ACC112 (cell line): ENCODE measurements around the gene SETMAR.
A peak's percentile ranks its signal among the peaks of the same experiment; 100 is the strongest.
"Not testable (repeated sequence)": the region's sequence is repeated elsewhere in the genome, so short reads cannot be mapped to it uniquely, and the experiment has no call there.

Experiments
- H2AFZ ChIP-seq: fragments of 200-600 bp; sonication (generic); one replicate; pipeline ENCODE4 v1.6.0; 2017; ENCODE audit warnings: antibody characterized with exemption, low read length; ENCODE audit not compliant: unreplicated experiment
- H3K27ac ChIP-seq: fragments of 200-600 bp; sonication (generic); 2 replicates; pipeline ENCODE4 v1.5.1; 2014; ENCODE audit warnings: low read depth, mild to moderate bottlenecking, antibody characterized with exemption, low read length, moderate library complexity
- H3K27me3 ChIP-seq: fragments of 200-600 bp; sonication (generic); 2 replicates; pipeline ENCODE4 v1.6.1; 2014; ENCODE audit warnings: mild to moderate bottlenecking, antibody characterized with exemption, low read length, moderate library complexity, mixed read lengths; ENCODE audit not compliant: insufficient read depth
- H3K36me3 ChIP-seq: fragments of 200-600 bp; sonication (generic); 2 replicates; pipeline ENCODE4 v1.6.1; 2016; ENCODE audit warnings: mild to moderate bottlenecking, antibody characterized with exemption, low read length, moderate library complexity, mixed read lengths; ENCODE audit not compliant: insufficient read depth
- H3K4me1 ChIP-seq: fragments of 200-600 bp; sonication (generic); one replicate; pipeline ENCODE4 v1.6.1; 2016; ENCODE audit warnings: low read length, mixed read lengths; ENCODE audit not compliant: insufficient read depth, unreplicated experiment, control insufficient read depth
- H3K4me3 ChIP-seq: fragments of 200-600 bp; sonication (generic); 2 replicates; pipeline ENCODE4 v1.5.1; 2014; ENCODE audit warnings: mild to moderate bottlenecking, low read depth, low read length
- H3K79me2 ChIP-seq: fragments of 200-600 bp; sonication (generic); one replicate; pipeline ENCODE4 v1.6.0; 2016; ENCODE audit warnings: low read length; ENCODE audit not compliant: control insufficient read depth, unreplicated experiment, insufficient read depth

Gene SETMAR

DNA sequence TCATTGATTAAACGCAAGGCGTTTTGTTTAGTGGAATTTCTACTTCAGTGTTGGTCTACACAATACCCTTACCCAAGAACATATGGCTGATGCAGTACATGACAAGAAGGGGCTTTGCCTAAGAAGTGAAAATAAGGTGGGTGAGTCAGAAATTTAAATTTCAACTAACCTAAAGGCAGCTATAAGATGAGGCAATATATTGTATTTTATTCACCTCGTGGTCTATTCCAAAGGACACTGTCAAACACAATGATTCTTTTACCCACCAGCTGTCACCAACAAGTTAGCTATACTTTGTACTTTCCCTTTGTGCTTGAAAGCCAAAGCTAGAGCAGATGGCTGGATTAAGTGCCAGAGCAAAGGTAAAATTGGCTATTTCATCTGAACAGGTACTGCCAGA is 10.9 kb upstream of the SETMAR start:
- Histone ChIP-seq H3K79me2 (no peaks in the 10 kb centered on the region), H3K27ac (no peak overlapping the region), H2AFZ (no peak overlapping the region), H3K4me3 (no peak overlapping the region), H3K4me1 (no peaks in the 10 kb centered on the region), H3K27me3 (peaks cover 30% of the 10 kb centered on the region), H3K36me3 (no peaks in the 10 kb centered on the region)

DNA sequence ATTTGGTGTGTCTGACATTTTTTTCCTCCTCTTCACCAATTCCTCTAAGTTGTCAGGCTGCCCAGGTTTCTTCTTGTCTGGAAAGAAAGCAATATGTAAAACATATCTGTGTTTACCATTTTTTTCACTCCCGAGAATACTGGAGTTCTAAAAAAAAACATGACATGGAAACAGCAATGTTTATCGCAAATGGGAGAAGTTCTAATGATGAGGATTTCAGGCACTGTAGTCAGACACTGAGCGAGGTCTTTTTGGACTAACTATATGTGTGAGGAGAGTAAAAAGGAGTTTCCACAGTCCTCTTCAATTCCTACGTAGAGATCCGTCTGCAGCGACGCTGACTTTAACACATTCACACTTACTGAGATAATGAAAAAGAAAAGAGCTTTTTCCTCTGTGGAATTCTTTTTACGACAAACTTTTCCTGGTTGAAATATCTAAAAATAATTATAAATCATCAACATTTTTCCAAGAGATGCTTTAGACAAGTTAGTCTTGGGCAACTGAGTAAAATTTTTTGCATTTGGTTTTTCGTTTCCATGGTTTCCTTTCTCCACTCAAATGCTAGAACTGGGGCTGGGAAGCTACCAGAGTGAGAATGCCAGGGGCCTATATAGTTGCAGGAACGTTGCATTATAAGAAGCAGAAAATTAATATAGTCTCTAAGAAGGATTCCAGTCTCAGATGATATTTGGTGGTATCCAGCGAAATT is 8.4 kb upstream of the SETMAR start:
- Histone ChIP-seq H3K27ac (no peak overlapping the region), H3K4me3 (no peak overlapping the region), H3K36me3 (no peaks in the 10 kb centered on the region), H3K27me3 (peaks cover 9% of the 10 kb centered on the region), H3K4me1 (no peaks in the 10 kb centered on the region), H3K79me2 (no peaks in the 10 kb centered on the region), H2AFZ (no peak overlapping the region)

DNA sequence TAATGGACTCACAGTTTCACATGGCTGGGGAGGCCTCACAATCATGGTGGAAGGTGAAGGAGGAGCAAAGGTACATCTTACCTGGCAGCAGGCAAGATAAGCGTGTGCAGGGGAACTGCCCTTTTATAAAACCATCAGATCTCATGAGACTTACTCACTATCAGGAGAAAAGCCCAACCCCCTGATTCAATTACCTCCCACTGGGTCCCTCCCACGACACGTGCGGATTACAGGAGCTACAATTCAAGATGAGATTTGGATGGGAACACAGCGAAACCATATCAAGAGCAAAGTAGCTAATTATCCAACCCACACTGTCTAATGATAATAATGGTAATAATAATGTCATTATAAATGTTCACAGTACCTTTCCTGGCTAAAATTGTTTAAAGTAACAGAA is 6.7 kb upstream of the SETMAR start:
- not testable (repeated sequence) for H3K36me3 ChIP-seq, H3K27me3 ChIP-seq, H3K27ac ChIP-seq, H2AFZ ChIP-seq, H3K79me2 ChIP-seq, H3K4me1 ChIP-seq, H3K4me3 ChIP-seq

GRCh38 chr3:4297486-4297885 is 5.7 kb upstream of the SETMAR start:
- peaks cover 3% of the 10 kb centered on the region for H3K27me3 ChIP-seq
- H3K36me3 ChIP-seq = no peaks in the 10 kb centered on the region
- no peak overlapping the region for H2AFZ ChIP-seq
- H3K27ac ChIP-seq = no peak overlapping the region
- H3K4me3 ChIP-seq = no peak overlapping the region
- no peaks in the 10 kb centered on the region for H3K4me1 ChIP-seq
- H3K79me2 ChIP-seq = no peaks in the 10 kb centered on the region

GRCh38 chr3:4302747-4303146 is 422 bp upstream of the SETMAR start:
- H2AFZ ChIP-seq = peak overlapping the region; percentile 81
- no peaks in the 10 kb centered on the region for H3K36me3 ChIP-seq
- H3K4me1 ChIP-seq = no peaks in the 10 kb centered on the region
- peak overlapping the region; percentile 82 for H3K4me3 ChIP-seq
- H3K79me2 ChIP-seq = no peaks in the 10 kb centered on the region
- H3K27ac ChIP-seq = no peak overlapping the region
- H3K27me3 ChIP-seq = no peaks in the 10 kb centered on the region; the same call in 1 of the 2 replicates

DNA sequence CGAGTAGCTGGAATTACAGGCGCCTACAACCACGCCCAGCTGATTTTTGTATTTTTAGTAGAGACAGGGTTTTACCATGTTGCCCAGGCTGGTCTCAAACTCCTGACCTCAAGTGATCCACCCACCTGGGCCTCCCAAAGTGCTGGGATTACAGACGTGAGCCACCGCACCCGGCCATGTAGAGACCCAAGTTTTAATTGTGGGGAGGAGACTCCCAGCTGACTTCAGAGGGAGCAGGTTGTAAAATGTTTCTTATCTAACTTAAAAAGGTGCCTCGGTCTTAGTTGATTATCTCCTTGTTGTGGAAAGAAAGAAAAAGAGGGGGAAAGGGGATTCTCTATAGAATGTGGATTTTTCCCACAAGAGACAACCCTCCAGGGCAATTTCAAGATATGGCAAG is 2.0 kb downstream of the SETMAR start:
- H3K27ac ChIP-seq, H3K79me2 ChIP-seq, H3K4me1 ChIP-seq, H3K27me3 ChIP-seq, H2AFZ ChIP-seq, H3K36me3 ChIP-seq, H3K4me3 ChIP-seq: not testable (repeated sequence)

GRCh38 chr3:4306091-4306490 is 2.9 kb downstream of the SETMAR start:
- H3K4me1 ChIP-seq = no peaks in the 10 kb centered on the region
- no peaks in the 10 kb centered on the region for H3K36me3 ChIP-seq
- H2AFZ ChIP-seq = no peak overlapping the region
- H3K4me3 ChIP-seq = no peak overlapping the region
- H3K79me2 ChIP-seq = no peaks in the 10 kb centered on the region
- H3K27me3 ChIP-seq = no peaks in the 10 kb centered on the region
- no peak overlapping the region for H3K27ac ChIP-seq

DNA sequence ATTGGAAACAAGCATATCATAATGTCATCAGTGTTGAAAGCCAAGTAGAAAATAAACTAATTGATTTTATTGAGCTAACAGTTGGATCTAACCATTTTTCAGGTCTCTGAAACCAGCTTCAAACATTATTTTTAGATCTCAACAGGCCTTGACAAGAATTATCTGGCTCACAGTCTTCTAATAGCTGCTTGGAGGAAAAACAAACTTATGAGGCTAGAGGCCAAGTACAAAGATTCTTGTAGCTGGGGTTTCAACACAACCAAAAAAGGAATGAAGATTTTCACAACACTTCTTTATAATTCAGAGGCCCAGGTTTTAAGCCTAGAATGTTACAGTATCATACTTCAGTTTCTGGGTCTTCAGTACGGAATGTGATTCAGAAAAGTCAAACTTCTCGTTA is 3.7 kb downstream of the SETMAR start:
- H3K4me1 ChIP-seq = no peaks in the 10 kb centered on the region
- H2AFZ ChIP-seq = no peak overlapping the region
- H3K79me2 ChIP-seq = no peaks in the 10 kb centered on the region

DNA sequence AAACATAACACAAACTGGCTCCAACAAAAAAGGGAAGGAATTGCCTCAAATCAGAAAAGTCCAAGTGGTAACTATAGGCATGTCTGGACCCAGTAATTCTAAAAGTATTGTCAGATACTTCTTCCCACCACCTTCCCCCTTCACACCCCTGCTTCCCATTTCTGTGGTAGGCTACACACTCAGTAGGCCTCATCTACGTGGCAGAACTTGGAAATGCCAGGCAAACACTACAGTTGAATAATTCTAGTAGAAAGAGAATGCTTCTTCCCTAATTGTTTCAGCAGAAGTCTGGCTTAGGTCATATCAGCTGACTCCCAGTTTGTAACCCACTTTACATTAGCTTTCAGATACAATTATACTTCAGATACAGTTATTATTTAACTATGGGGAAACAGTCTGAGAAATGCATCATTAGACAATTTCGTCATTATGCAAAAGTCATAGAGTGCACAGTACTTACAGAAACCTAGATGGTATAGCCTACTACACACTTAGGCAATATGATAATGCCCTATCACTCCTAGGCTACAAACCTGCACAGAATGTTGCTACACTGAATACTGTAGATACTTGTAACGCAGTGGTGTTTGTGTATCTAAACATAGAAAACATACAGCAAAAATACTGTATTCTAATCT is 6.4 kb downstream of the SETMAR start:
- Histone ChIP-seq H3K27ac (no peak overlapping the region), H3K4me1 (peaks cover 3% of the 10 kb centered on the region), H3K27me3 (no peaks in the 10 kb centered on the region), H3K36me3 (no peaks in the 10 kb centered on the region), H2AFZ (no peak overlapping the region), H3K4me3 (no peak overlapping the region), H3K79me2 (no peaks in the 10 kb centered on the region)

More for the DNA sequence above, 3.7 kb downstream of the SETMAR start:
- H3K27ac ChIP-seq = no peak overlapping the region
- H3K36me3 ChIP-seq = no peaks in the 10 kb centered on the region
- H3K4me3 ChIP-seq = no peak overlapping the region
- H3K27me3 ChIP-seq = no peaks in the 10 kb centered on the region

DNA sequence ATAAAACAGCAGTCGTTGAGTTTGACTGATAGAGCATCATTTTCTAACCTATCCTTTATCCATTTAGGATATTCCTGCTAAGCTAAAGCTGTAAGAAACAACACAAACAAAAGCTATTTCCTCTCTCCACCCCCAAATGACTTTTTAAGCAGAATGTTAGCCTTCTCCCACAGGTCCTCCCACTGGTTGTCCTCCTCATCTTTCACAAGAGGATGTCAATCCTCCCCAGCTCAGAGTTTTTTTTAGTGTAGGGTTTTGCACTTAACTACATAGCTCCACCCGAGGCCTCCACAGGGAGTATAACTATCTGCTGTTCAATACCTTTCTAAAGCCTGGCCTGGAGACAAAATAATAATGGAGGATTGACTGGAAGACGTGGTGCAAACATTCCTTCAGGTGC is 7.8 kb downstream of the SETMAR start:
- Histone ChIP-seq H2AFZ (no peak overlapping the region), H3K36me3 (no peaks in the 10 kb centered on the region), H3K4me3 (no peak overlapping the region), H3K27ac (no peak overlapping the region), H3K79me2 (no peaks in the 10 kb centered on the region), H3K27me3 (no peaks in the 10 kb centered on the region), H3K4me1 (peaks cover 3% of the 10 kb centered on the region)

- H2AFZ ChIP-seq = no peak overlapping the region
- no peak overlapping the region for H3K4me3 ChIP-seq
- no peaks in the 10 kb centered on the region for H3K36me3 ChIP-seq
- H3K4me1 ChIP-seq = peaks cover 3% of the 10 kb centered on the region
- H3K27me3 ChIP-seq = no peaks in the 10 kb centered on the region
- H3K79me2 ChIP-seq = no peaks in the 10 kb centered on the region
- H3K27ac ChIP-seq = no peak overlapping the region
These were observed 8.3 kb downstream of the SETMAR start for GRCh38 chr3:4311496-4311895.
